CD14-positive monocyte (primary cell): ENCODE measurements around the gene ATRX. TPM values are rescaled to one million over a fixed set of nuclear protein-coding genes. Genes with fewer than 3 reads are reported as not detected.

Experiments used
- DNase-seq, 3 donors: peaks; one replicate each; pipeline ENCODE4 v3.0.0-alpha.2; 2011 to 2022
- H2AFZ ChIP-seq: 2 replicates; pipeline ENCODE4 v1.6.0; 2012; ENCODE audit warnings: mild to moderate bottlenecking, low read depth, low read length, inconsistent platforms; ENCODE audit not compliant: insufficient read depth, poor library complexity, severe bottlenecking
- H3K27ac ChIP-seq, 2 donors: 1 replicate in 1 of 2; 2 replicates in 1 of 2; pipeline ENCODE4 v1.5.1; 2012 to 2013; ENCODE audit warnings: low read length in 2 of 2, control low read depth in 1 of 2, inconsistent platforms in 1 of 2, low read depth in 1 of 2, mild to moderate bottlenecking in 1 of 2
- H3K27me3 ChIP-seq, 2 donors: one replicate each; pipeline versions ENCODE4 v1.6.0 to v1.6.1; 2011 to 2013; ENCODE audit warnings: low read length in 2 of 2; ENCODE audit not compliant: control insufficient read depth in 2 of 2, insufficient read depth in 2 of 2
- H3K36me3 ChIP-seq, 2 donors: replicated peaks in 1 of 2; 1 replicate in 1 of 2; 2 replicates in 1 of 2; pipeline versions ENCODE4 v1.5.1 to v1.6.1; 2012 to 2013; ENCODE audit warnings: low read length in 2 of 2, control low read depth in 1 of 2, inconsistent platforms in 1 of 2, mild to moderate bottlenecking in 1 of 2; ENCODE audit not compliant: insufficient read depth in 2 of 2, control insufficient read depth in 1 of 2
- H3K4me1 ChIP-seq, 2 donors: 1 replicate in 1 of 2; 2 replicates in 1 of 2; pipeline versions ENCODE4 v1.5.1 to v1.6.1; 2012 to 2013; ENCODE audit warnings: low read length in 2 of 2, control low read depth in 1 of 2, inconsistent platforms in 1 of 2, mild to moderate bottlenecking in 1 of 2, moderate library complexity in 1 of 2; ENCODE audit not compliant: insufficient read depth in 2 of 2, control insufficient read depth in 1 of 2
- H3K4me2 ChIP-seq: replicated peaks from 2 replicates; pipeline ENCODE3; 2012; ENCODE audit warnings: low read length, moderate library complexity, mild to moderate bottlenecking; ENCODE audit not compliant: poor library complexity, severe bottlenecking; ENCODE audit errors: extremely low read depth
- H3K4me3 ChIP-seq, 3 experiments: fragments of 200-600 bp in 1 of 3; sonication (generic) in 1 of 3; replicated peaks in 1 of 3; 1 replicate in 2 of 3; 2 replicates in 1 of 3; pipeline ENCODE4 v1.5.1; 2011 to 2013; ENCODE audit warnings: low read length in 3 of 3, mild to moderate bottlenecking in 3 of 3, control low read depth in 2 of 3, low read depth in 2 of 3, inconsistent platforms in 1 of 3, moderate library complexity in 1 of 3
- H3K79me2 ChIP-seq: 2 replicates; pipeline ENCODE4 v1.6.0; 2012; ENCODE audit warnings: mild to moderate bottlenecking, control low read depth, inconsistent platforms, low read length, moderate library complexity; ENCODE audit not compliant: insufficient read depth
- H3K9ac ChIP-seq: 2 replicates; pipeline ENCODE4 v1.6.0; 2017; ENCODE audit warnings: low read length, mild to moderate bottlenecking; ENCODE audit not compliant: insufficient read depth, poor library complexity, severe bottlenecking
- H3K9me3 ChIP-seq, 2 donors: replicated peaks in 1 of 2; 1 replicate in 1 of 2; 2 replicates in 1 of 2; pipeline versions ENCODE4 v1.5.1 to v1.6.1; 2012 to 2013; ENCODE audit warnings: low read length in 2 of 2, control low read depth in 1 of 2; ENCODE audit not compliant: control insufficient read depth in 1 of 2, insufficient read depth in 1 of 2
- H4K20me1 ChIP-seq: 2 replicates; pipeline ENCODE4 v1.6.0; 2012; ENCODE audit warnings: mild to moderate bottlenecking, low read length, control low read depth, moderate library complexity; ENCODE audit not compliant: insufficient read depth
- H3K27ac Mint-ChIP-seq, 7 donors: one replicate each; pipeline ENCODE4 v1.8.0; 2020; ENCODE audit warnings: mild to moderate bottlenecking in 7 of 7, mixed read lengths in 7 of 7, moderate library complexity in 6 of 7, inconsistent platforms in 2 of 7
- H3K27me3 Mint-ChIP-seq, 3 donors: one replicate each; pipeline ENCODE4 v1.8.0; 2021 to 2022; ENCODE audit warnings: low read depth in 3 of 3, mild to moderate bottlenecking in 3 of 3, mixed read lengths in 3 of 3, moderate library complexity in 3 of 3, inconsistent platforms in 1 of 3
- H3K36me3 Mint-ChIP-seq, 2 donors: one replicate each; pipeline ENCODE4 v1.8.0; 2020; ENCODE audit warnings: mixed read lengths in 2 of 2, inconsistent platforms in 1 of 2, mild to moderate bottlenecking in 1 of 2
- H3K4me1 Mint-ChIP-seq: one replicate; pipeline ENCODE4 v1.8.0; 2020; ENCODE audit warnings: mild to moderate bottlenecking, mixed read lengths
- H3K4me3 Mint-ChIP-seq, 2 donors: one replicate each; pipeline ENCODE4 v1.8.0; 2020; ENCODE audit warnings: mild to moderate bottlenecking in 2 of 2, mixed read lengths in 2 of 2, moderate library complexity in 1 of 2
- H3K9me3 Mint-ChIP-seq, 7 donors: one replicate each; pipeline ENCODE4 v1.8.0; 2020 to 2022; ENCODE audit warnings: mixed read lengths in 7 of 7, mild to moderate bottlenecking in 6 of 7, moderate library complexity in 6 of 7, inconsistent platforms in 2 of 7
- CTCF ChIP-seq: fragments of 200-600 bp; IDR thresholded peaks from one replicate; pipeline ENCODE4 v1.8.0; 2022; ENCODE audit warnings: antibody characterized with exemption, mild to moderate bottlenecking
- WGBS: methylation state at CpG from one replicate; pipeline ENCODE4 v1.1.5; 2013; ENCODE audit warnings: missing lambda C conversion rate; ENCODE audit not compliant: insufficient coverage; 5-methylcytosine and 5-hydroxymethylcytosine counted together
- intact Hi-C, 2 donors: fragments of 100-400 bp; cut with micrococcal nuclease; formaldehyde crosslinking; loops; one replicate each; pipeline versions ENCODE4 v1.15.0 to v1.15.1; 2023
- polyA plus RNA-seq, 3 donors: library from polyadenylated mRNA; depleted of rRNA in 1 of 3; unstranded in 2 of 3; stranded (reverse) in 1 of 3; fragments of 300-500 nt in 2 of 3; fragments of >200 nt in 1 of 3; fragmentation: Illumina TruSeq in 2 of 3; gene quantifications; 1 replicate in 2 of 3; 2 replicates in 1 of 3; pipeline ENCODE4 v1.2.3, GENCODE V29; 2012 to 2021

ATRX gene
- polyA plus RNA-seq, 3 donors: 8.6 to 18.3 (median 17.3) TPM

GRCh38 chrX:77679144-77679543, 106.9 kb downstream of the ATRX start:
- Histone ChIP-seq H4K20me1 (no peaks in the 10 kb centered on the region), H3K79me2 (no peaks in the 10 kb centered on the region), H2AFZ (no peak overlapping the region), H3K4me2 (no peak overlapping the region), H3K4me1 (no peaks in the 10 kb centered on the region), H3K27me3 (no peaks in the 10 kb centered on the region), H3K4me3 (no peak overlapping the region), H3K9ac (no peak overlapping the region), H3K36me3 (peaks cover 17 to 31% of the 10 kb centered on the region in 2 donors), H3K27ac (no peak overlapping the region), H3K9me3 (no peaks in the 10 kb centered on the region)
- H3K27me3 Mint-ChIP-seq: no peaks in the 10 kb centered on the region
- peaks cover 26 to 28% of the 10 kb centered on the region in 2 donors for H3K36me3 Mint-ChIP-seq
- no peak for TF ChIP-seq CTCF
- intact Hi-C loops: no loop called here
- H3K4me1 Mint-ChIP-seq: peaks cover 2% of the 10 kb centered on the region
- no peak for DNase-seq
- no peak overlapping the region for H3K27ac Mint-ChIP-seq
- H3K4me3 Mint-ChIP-seq: no peak overlapping the region
- no peaks in the 10 kb centered on the region for H3K9me3 Mint-ChIP-seq
- no CpG with 5 or more reads among the region's 1 CpG for WGBS

GRCh38 chrX:77675986-77676385, 110.0 kb downstream of the ATRX start:
- H3K9ac ChIP-seq: no peak overlapping the region
- H3K36me3 Mint-ChIP-seq: peaks cover 9 to 10% of the 10 kb centered on the region in 2 donors
- H3K4me1 ChIP-seq: no peaks in the 10 kb centered on the region
- no peaks in the 10 kb centered on the region for H3K9me3 Mint-ChIP-seq
- no peaks in the 10 kb centered on the region for H3K79me2 ChIP-seq
- H3K4me3 ChIP-seq: no peak overlapping the region
- H3K27ac Mint-ChIP-seq: no peak overlapping the region
- no peak overlapping the region for H2AFZ ChIP-seq
- H4K20me1 ChIP-seq: no peaks in the 10 kb centered on the region
- no peak for TF ChIP-seq CTCF
- peaks cover 2% of the 10 kb centered on the region for H3K4me1 Mint-ChIP-seq
- DNase-seq: no peak
- peaks cover 4 to 9% of the 10 kb centered on the region in 2 donors for H3K36me3 ChIP-seq
- H3K27ac ChIP-seq: no peak overlapping the region
- H3K9me3 ChIP-seq: no peaks in the 10 kb centered on the region
- no peaks in the 10 kb centered on the region for H3K27me3 Mint-ChIP-seq
- intact Hi-C loops: no loop called here
- no peak overlapping the region for H3K4me2 ChIP-seq
- no CpG with 5 or more reads among the region's 3 CpGs for WGBS
- no peak overlapping the region for H3K4me3 Mint-ChIP-seq
- H3K27me3 ChIP-seq: no peaks in the 10 kb centered on the region
